NCI-H2107 treated with DMSO at 0.1 percent for 48 hours (cell line): ENCODE data around the gene RIPK4.
"Not testable (repeated sequence)": the region's sequence is repeated elsewhere in the genome, so short reads cannot be mapped to it uniquely, and the experiment has no call there.

Source experiments
- DNase-seq: peaks from one replicate; lab custom pipeline; 2025; ENCODE audit not compliant: unreplicated experiment; lab: John Stamatoyannopoulos, UW

Gene RIPK4

DNA sequence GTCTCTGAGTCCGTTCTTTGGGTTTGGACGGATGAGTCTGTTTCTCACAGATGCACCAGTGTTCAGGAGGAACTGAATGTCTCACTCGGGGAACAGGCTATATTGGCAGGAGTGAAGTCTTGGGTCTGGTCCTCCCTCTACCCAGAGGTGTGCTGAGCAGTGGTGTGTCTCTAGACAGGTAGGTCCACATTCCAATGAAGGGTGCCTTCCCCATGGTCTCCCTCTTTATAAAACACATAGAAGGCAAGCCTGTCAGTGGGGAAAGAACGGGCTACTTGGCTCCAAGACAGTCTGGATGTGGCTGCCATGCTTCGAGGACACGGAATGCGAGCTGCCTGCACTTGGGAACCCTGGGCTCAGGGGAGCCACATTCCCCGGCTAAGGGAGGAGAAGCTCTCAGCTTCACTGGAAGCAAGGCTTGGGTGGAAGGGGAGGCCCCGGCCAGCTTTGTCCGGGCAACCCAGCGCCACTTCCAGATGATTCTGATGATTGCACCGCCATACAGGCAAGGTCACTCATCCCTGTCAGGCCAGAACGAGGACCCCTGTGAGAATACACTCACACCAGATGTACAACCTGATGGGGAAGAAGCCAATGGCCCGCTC, 29.7 kb upstream of the RIPK4 start:
- DNase-seq: no peak

DNA sequence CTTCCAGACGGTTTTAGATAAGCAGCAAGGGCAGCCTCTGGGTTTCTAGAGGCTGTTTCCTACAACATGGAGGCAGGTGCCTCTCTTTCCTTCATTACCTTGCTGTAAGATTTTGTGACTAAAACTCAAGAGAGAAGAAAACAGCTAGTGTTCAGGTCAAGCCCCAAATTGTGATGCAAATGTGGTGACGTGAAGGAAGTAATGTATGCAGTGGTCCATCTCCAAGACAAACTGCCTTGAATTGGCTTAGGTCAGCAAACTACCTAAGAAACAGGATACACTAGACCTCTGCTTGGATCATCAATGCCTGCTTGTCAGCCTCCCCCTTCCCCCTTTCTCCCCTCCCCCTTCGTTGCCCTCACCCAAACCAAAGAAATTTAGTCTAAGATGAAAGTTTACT, 28.9 kb upstream of the RIPK4 start:
- no peak for DNase-seq

GRCh38 chr21:41794600-41794999, 27.7 kb upstream of the RIPK4 start:
- DNase-seq: no peak

- DNase-seq: no peak
Measured at GRCh38 chr21:41792711-41793110, 25.9 kb upstream of the RIPK4 start.

- DNase-seq: no peak
Measured at GRCh38 chr21:41786509-41786987, 19.7 kb upstream of the RIPK4 start.

DNA sequence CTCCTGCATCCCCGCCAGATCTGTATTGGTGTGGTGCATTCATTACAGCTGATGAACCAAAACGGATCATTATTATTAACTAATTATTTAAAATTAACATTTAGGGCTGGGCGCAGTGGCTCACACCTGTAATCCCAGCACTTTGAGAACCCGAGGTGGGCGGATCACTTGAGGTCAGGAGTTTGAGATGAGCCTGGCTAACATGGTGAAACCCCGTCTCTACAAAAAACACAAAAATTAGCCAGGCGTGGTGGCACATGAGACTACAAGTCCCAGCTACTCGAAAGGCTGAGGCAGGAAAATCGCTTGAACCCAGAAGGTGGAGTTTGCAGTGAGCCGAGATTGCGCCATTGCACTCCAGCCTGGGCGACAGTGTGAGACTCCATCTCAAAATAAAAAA, 18.4 kb upstream of the RIPK4 start:
- DNase-seq: not testable (repeated sequence)

DNA sequence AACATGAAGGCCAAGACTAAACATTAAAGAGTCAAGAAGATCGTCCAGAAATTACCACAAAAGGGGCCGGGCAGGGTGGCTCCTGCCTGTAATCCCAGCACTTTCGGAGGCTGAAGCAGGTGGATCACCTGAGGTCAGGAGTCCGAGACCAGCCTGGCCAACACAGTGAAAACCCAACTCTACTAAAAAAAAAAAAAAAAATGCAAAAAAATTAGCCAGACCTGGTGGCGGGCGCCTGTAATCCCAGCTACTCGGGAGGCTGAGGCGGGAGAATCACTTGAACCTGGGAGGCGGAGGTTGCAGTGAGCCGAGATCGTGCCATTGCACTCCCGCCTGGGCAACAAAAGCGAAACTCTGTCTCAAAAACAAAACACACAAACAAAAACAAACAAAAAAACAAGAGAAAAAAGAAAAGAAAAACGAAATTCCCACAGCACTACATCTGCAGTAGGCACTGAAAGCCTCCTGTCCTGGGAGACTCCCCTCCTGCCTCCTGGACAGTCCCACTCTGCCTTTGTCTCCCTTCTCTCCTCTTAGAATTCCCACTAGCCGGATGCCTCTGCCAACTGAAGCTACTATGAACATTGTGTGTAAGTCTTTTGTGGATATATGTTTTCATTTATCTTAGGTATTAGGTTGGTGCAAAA, 17.7 kb upstream of the RIPK4 start:
- no peak for DNase-seq

- DNase-seq: no peak
Measured at GRCh38 chr21:41783476-41784180, 16.8 kb upstream of the RIPK4 start.

- DNase-seq: no peak
Measured at GRCh38 chr21:41781050-41781410, 14.2 kb upstream of the RIPK4 start.

GRCh38 chr21:41780337-41781049, 13.6 kb upstream of the RIPK4 start:
- DNase-seq: no peak

DNA sequence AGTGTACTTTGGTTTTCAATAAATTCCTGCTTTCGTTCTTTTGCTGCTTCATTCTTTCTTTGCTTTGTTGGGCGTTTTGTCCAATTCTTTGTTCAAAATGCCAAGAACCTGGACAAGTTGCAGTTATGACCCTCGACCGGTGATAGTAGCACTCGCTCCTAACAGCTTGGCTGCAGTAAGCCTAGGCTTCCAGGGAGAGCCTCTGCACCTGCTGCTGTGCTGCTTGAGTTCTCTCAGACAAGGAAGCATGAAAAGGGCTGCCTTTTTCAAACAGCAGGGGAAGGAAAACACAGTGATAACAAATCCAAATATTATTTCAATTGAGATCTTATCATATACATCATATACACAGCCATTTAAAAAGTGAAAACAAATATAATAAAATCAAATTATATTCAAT, 12.8 kb upstream of the RIPK4 start:
- peak; percentile 59 for DNase-seq

DNA sequence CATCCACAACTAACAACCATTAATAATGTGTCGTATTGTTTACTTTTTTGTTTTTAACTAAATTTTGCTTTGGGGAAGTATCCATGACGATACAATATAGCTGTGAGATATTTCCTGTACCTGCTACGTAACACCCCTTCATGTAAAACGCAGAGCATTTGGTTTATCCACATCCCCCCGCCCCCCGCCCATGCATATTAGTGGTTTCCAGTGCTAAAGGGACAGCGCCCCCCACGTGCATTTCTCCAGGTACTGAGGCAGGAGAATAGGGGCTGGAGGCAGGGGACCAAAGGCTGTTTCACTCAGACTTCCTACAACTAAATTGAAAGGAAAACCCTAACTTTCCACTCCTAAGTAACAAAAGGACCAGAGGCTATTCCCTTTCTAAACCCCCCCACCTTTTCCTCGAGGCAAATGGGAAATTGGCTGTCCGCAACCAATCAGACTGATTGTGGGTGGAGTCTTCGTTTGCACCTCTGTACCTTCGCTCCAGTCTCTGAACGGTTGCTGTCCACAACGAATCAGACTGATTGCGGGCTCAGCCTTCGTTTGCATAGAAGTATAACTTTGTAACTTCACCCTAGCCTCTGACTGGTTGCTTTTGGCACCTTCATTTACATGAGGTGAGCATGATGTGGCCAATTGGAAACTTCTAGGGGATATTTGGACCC, 12.2 kb upstream of the RIPK4 start:
- DNase-seq: peak; percentile 81

GRCh38 chr21:41777951-41778815, 11.3 kb upstream of the RIPK4 start:
- DNase-seq: peak; percentile 57

DNA sequence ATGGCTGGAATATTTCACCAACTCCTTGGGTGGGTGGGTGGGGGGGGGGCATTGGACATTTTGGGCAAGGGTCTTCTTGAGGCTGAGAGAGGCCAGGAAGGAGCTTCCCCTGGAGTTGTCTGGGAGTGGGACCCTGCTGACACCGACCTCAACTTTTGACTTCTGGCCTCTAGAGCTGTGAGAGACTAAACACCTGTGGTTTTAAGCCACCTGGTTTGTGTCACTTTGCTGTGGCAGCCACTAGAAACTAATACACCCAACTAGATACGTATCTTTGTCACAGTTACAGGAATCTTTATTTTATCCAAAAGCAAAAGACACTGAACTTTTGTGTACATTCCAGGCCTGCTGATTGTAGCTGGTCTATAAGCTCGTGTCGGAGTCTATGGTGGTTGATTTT, 9.9 kb upstream of the RIPK4 start:
- no peak for DNase-seq

GRCh38 chr21:41775149-41775472, 8.3 kb upstream of the RIPK4 start:
- no peak for DNase-seq

- peak; percentile 89 for DNase-seq
Measured at GRCh38 chr21:41774467-41775148, 7.8 kb upstream of the RIPK4 start.

DNA sequence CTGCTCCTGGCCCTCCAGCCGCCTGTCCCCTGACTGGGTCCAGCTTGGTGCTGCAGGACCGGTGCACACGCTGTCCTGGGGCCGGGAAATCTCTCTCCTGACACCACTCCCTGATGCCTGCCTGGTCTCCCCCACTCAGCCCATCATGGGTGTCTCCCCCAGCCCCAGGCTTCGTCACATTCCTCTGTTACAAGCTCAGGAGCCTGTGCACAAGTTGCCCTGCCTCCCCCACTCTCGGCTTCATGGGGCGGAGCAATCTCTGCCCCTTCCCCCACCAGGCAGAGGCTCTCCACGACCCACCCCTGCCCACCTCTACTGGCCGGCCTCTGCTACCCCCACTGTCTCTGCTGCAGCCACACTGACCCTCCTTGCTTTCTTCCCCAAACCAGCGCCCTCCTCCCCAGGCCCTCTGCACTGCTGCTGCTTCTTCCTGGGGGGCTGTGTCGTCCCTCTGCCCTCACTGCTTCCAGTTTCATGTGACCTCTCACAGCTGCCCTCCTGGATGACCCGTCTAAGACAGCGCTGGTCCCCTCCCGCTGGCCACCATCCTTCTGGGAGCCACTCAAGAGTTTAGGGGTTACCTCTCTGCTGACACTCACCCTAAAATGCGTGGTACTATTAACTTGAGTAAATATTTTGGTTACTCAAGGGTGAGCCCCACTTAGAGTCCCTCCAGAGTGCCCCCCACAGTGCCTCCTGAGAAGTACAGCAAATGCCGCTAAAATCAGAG, 5.7 kb upstream of the RIPK4 start:
- DNase-seq: no peak

- DNase-seq: no peak
Measured at GRCh38 chr21:41771625-41771945, 4.7 kb upstream of the RIPK4 start.

DNA sequence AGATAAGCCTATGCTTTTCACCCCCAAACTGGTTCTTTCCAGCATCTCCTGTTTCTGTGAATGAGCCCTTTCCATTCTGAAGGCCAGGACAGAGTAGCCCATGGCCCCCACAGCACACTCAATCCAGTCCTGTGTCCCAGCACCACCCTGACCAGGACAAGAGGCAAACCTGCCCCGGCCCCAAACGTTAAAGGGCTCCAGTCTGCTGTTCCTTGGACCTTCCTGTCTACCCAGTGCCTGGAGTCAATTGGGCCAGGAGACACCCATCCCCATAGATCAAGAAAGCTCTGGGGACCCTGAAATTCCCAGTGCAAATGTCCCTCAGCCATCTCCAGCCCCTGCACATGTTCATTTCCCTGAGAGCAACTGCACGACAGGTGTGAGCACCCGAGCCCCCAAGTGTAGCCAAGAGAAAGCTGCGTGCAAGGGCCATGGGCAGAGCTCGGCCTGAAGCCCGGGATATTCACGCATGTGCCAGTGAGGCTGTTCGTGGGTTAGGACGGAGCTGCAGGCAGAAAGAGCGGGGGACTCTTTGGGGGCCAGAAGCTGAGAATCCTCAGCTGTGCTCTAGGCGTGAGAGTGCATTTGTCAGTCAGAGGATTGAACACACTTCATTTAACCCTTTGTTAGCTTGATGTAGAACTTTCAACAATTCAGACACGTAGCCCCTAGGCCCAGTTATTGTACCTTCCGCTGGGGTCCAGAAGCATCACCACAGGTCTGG, 4.2 kb upstream of the RIPK4 start:
- DNase-seq: no peak
